Adrenal gland (tissue), 5 donors: ENCODE results near the gene ARHGAP22.

Source experiments
- POLR2A ChIP-seq, 2 donors: fragments of 450-650 bp; IDR thresholded peaks; one replicate each; pipeline ENCODE4 v1.6.1; 2017; ENCODE audit warnings: antibody characterized with exemption in 2 of 2, mild to moderate bottlenecking in 2 of 2, moderate library complexity in 1 of 2
- TF ChIP-seq, protein P1 (sequence below), 6 experiments: fragments of 450-650 bp in 4 of 6; fragments of 200-600 bp in 2 of 6; sonication (generic) in 1 of 6; IDR thresholded peaks; 1 replicate in 5 of 6; 2 replicates in 1 of 6; pipeline versions ENCODE4 v1.5.1 to v1.8.0; 2016 to 2021; ENCODE audit warnings: antibody characterized with exemption in 6 of 6, mild to moderate bottlenecking in 2 of 6, moderate library complexity in 1 of 6
- donor health status: DM: no; HTN: no; CAD: no.

DNA sequence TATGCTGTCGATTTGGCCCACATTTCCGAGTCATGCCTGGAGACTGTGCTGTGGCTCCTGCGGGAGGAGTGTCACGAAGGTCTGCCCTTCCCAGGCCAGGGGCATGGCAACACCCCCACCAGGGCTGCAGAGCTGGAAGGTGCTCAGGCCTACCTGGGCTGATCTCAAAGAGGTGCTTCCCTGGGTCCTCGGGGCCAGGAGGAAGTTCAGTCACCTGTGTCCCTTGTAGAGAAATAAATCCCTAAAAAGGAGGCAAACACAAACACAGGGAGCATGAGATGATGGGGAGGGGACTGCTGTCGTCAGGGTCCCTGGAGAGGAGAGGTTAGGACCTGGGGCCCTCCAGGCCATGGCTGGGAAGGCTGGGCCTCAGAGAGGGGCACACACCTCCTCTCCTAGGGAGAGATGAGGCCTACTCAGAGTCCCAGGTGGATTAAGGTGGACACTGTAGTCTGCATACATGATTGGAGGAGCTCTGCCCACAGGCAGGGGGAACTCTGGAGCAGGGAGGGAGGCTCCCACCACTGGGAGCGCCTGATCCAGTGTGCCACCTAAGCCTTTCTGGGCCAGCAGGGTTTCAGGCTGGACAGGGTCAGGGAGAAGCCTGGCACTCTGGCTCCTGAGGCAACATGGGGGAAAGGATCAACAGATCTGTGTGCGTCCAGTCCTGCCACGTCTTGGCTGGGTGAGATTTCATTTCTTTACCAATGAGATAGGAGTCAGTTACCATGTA lies 49.4 kb downstream of the ARHGAP22 start:
- TF ChIP-seq, protein P1, sequence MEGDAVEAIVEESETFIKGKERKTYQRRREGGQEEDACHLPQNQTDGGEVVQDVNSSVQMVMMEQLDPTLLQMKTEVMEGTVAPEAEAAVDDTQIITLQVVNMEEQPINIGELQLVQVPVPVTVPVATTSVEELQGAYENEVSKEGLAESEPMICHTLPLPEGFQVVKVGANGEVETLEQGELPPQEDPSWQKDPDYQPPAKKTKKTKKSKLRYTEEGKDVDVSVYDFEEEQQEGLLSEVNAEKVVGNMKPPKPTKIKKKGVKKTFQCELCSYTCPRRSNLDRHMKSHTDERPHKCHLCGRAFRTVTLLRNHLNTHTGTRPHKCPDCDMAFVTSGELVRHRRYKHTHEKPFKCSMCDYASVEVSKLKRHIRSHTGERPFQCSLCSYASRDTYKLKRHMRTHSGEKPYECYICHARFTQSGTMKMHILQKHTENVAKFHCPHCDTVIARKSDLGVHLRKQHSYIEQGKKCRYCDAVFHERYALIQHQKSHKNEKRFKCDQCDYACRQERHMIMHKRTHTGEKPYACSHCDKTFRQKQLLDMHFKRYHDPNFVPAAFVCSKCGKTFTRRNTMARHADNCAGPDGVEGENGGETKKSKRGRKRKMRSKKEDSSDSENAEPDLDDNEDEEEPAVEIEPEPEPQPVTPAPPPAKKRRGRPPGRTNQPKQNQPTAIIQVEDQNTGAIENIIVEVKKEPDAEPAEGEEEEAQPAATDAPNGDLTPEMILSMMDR (IDR thresholded peaks at IDR 0.05): no peak
- no peak for TF ChIP-seq POLR2A (IDR thresholded peaks at IDR 0.05)
